Thyroid gland (tissue), 4 donors: Measurements from ENCODE around the gene CACNA1E.

Experiments used
- CTCF ChIP-seq, 6 experiments: fragments of 200-600 bp in 3 of 6; fragments of 450-650 bp in 3 of 6; sonication (generic) in 3 of 6; IDR thresholded peaks; one replicate each; pipeline ENCODE4 v1.5.1; 2016 to 2019; ENCODE audit warnings: antibody characterized with exemption in 6 of 6, mild to moderate bottlenecking in 2 of 6, inconsistent platforms in 1 of 6, moderate library complexity in 1 of 6
- POLR2A ChIP-seq, 2 donors: fragments of 450-650 bp; IDR thresholded peaks; one replicate each; pipeline ENCODE4 v1.6.1; 2017; ENCODE audit warnings: antibody characterized with exemption in 2 of 2, mild to moderate bottlenecking in 2 of 2, moderate library complexity in 1 of 2

- no peak for TF ChIP-seq CTCF (IDR thresholded peaks at IDR 0.05)
- TF ChIP-seq POLR2A (IDR thresholded peaks at IDR 0.05): no peak
Measured at GRCh38 chr1:181632492-181632891, 149.2 kb downstream of the CACNA1E start.
